Mesodermal cell (in vitro differentiated cells): ENCODE results near the gene CIRBP.
A peak's percentile ranks its signal among the peaks of the same experiment; 100 is the strongest.
"Not testable (repeated sequence)": the region's sequence is repeated elsewhere in the genome, so short reads cannot be mapped to it uniquely, and the experiment has no call there.

Experiments
- H3K27ac ChIP-seq: 2 replicates; pipeline ENCODE4 v1.7.0; 2013; ENCODE audit warnings: mild to moderate bottlenecking, low read depth, low read length, moderate library complexity; ENCODE audit not compliant: severe bottlenecking
- H3K36me3 ChIP-seq: 2 replicates; pipeline ENCODE4 v1.7.1; 2013; ENCODE audit warnings: mild to moderate bottlenecking, low read length, moderate library complexity; ENCODE audit not compliant: control insufficient read depth, insufficient read depth
- H3K4me1 ChIP-seq: one replicate; pipeline ENCODE4 v1.7.1; 2013; ENCODE audit warnings: mild to moderate bottlenecking, low read length; ENCODE audit not compliant: insufficient read depth, control insufficient read depth, poor library complexity, severe bottlenecking
- H3K4me3 ChIP-seq: 2 replicates; pipeline ENCODE4 v1.7.0; 2013; ENCODE audit warnings: low read length, control low read depth, mild to moderate bottlenecking; ENCODE audit not compliant: insufficient read depth, poor library complexity, severe bottlenecking; ENCODE audit errors: extremely low read depth
- H3K9me3 ChIP-seq: 2 replicates; pipeline ENCODE4 v1.7.1; 2013; ENCODE audit warnings: mild to moderate bottlenecking, low read length, moderate library complexity; ENCODE audit not compliant: control insufficient read depth
- WGBS, 2 experiments: methylation state at CpG; one replicate each; pipeline ENCODE4 v1.1.5; 2013; ENCODE audit warnings: missing lambda C conversion rate in 2 of 2; ENCODE audit not compliant: insufficient coverage in 2 of 2; 5-methylcytosine and 5-hydroxymethylcytosine counted together

The CIRBP gene

DNA sequence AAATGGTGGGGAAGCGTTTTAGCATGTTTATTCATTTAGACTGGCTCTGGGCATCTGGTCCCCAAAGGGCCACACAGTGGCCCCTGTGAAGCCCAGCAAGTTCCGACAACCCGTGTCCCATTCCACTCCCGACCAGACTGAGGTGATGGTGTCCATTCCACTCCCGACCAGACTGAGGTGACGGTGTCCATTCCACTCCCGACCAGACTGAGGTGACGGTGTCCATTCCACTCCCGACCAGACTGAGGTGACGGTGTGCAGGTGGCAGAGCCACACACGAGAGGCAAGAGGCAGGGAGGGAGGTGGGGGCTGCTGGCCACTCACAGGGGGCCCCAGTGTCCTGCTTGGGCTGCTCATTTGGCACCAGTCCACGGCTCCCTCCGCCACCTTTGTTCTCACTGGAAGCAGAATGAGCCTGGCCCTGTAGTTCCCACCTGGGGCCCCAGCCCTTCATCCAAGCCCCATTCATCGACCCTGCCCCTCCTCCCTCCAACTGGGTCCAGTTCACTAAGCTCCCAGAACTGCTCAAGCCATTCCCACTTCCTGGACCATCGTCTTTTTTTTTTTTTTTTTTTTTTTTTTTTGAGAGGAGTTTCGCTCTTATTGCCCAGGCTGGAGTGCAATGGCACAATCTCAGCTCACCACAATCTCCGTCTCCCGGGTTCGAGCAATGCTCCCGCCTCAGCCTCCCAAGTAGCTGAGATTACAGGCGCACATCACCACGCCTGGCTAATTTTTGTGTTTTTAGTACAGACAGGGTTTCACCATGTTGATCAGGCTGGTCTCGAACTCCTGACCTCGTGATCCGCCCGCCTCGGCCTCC, 22.7 kb upstream of the CIRBP start:
- not testable (repeated sequence) for H3K27ac ChIP-seq, H3K4me3 ChIP-seq, H3K9me3 ChIP-seq, H3K4me1 ChIP-seq
- H3K36me3 ChIP-seq = peaks cover 16% of the 10 kb centered on the region
- WGBS, 2 experiments = 90 to 94% methylated on average over 20 to 22 of the region's 27 CpGs

DNA sequence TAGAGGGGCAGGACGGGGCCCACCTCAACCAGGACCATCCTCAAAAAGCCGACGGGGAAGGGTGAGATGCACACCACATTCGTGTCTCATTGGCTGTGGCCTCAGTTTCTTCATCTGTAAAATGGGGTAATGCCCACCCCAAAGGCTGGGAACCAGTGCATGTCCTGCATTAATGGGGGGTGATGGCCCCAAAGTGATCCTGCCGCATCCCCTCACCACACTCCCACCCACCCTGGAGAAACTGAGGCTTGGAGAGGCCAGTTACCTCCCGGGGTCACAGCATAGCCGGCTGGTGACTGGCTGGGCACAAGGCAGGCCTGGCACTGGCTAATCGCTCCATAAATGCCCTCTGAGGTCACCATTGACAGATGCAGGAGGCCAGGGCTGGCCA, 21.4 kb upstream of the CIRBP start:
- Histone ChIP-seq H3K9me3 (no peaks in the 10 kb centered on the region), H3K27ac (peak overlapping the region; percentile 98), H3K4me3 (peak overlapping the region; percentile 87), H3K4me1 (peaks cover 6% of the 10 kb centered on the region), H3K36me3 (peaks cover 29% of the 10 kb centered on the region)
- 94 to 97% methylated on average over 8 of the region's 8 CpGs for WGBS, 2 experiments

DNA sequence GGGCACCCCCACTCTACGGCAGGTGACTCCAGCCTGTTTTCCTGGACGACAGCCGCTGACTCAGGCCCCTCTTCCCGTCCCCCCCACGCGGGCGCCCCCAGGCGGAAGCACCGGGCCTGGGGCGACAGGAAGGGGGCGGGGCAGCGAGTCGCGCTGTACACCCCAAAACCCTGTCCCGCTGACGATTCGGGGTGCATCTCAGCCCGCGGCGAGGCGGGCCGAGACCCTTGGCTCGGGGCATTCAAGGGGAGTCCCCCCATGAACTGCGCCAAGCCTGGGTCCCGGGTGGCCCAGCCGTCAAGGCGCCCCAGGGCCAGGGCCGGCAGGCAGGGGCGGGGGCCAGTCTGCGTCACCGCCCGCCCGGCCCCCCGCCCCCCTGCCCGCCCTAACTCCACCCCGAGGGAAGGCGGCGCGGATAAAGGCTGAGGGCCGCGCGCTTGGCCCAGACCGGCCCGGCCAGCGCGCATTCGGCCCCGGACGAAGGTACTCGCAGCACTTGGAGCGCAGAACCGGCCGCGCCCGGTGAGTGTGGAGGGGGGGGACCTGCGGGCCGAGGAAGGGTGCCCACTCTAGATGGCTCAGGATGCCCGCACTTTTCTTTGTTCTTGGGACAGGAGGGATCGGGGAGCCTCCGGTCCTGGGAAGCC, 20.9 kb upstream of the CIRBP start, which contains the start of gene MIDN:
TSS of gene MIDN (plus strand) at position 445 of the 647 bp plus-strand sequence. CDS start 1,714 bp downstream, outside the sequence.
- WGBS, 2 experiments = 2 to 3% methylated on average over 22 to 38 of the region's 60 CpGs
- peak within 1 kb of the TSS; percentile 87 for H3K4me3 ChIP-seq

DNA sequence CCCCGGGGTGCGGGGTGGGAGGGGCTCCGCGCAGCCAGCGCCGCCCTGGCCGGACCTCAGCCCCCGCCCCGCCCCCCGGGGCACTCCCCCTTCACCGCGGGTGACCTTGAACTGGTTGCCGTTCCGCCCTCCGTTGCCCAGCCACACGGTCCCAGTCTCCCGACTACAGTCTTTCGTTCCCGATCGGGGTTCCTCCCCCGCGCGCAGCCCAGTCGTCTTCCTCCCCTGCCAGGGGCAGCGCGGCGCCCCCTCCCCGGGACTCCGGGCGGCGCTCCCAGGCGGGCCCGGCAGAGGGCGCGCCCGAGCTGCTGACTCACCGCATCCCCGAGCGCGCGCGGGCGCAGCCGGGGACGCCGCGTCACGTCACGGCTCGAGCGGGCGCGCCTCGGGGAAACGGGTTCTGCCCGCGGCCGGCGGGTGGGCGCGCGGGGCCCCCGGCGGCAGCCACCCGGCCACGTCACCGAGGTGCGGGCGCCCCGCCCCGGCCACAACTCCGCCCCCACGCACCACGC, 20.3 kb upstream of the CIRBP start:
- WGBS, 2 experiments = 0% methylated on average over 25 to 52 of the region's 74 CpGs
- peaks cover 34% of the 10 kb centered on the region for H3K36me3 ChIP-seq
- peak overlapping the region; percentile 87 for H3K4me3 ChIP-seq
- H3K4me1 ChIP-seq = peaks cover 16% of the 10 kb centered on the region
- H3K9me3 ChIP-seq = no peaks in the 10 kb centered on the region
- peak overlapping the region; percentile 98 for H3K27ac ChIP-seq

More for the DNA sequence above, 20.9 kb upstream of the CIRBP start, which contains the start of gene MIDN:
- peaks cover 10% of the 10 kb centered on the region for H3K4me1 ChIP-seq
- H3K27ac ChIP-seq = peak within 1 kb of the TSS; percentile 98
- H3K36me3 ChIP-seq = peaks cover 32% of the 10 kb centered on the region
- H3K9me3 ChIP-seq = no peaks in the 10 kb centered on the region

DNA sequence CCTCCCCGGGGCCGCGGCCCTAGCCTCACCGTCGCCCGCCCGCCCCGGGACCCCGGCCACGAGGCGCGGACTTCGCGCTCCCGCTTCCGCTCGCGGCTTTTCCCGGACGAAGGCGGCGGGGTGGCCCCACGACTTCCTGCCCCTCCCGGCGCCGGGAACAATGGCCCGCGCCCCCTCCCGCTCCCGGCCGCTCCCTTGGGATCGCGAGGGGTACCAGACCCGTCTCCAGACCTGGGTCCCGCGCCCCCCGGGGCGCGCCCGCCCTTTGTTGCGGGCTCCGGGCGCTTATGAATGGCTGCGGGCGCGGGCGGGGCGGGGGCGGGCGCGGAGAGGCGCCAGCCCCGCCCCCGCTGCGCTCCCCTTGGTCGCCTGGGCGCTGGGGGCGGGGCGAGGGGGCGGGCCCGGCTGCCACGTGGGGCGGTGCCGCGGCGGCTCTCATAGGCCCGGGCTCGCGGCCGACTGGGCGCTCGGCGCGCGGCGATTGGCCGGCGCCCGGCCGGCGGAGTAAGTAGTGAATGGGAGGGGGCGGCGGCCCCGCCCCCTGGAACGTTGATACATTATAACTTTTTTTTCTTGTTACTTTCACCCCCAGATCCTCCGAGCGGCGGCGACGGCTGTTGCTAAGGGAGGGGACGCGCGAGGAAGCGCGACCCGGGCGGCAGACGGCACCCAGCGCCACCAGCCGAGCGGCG, 19.7 kb upstream of the CIRBP start:
- H3K4me1 ChIP-seq = peaks cover 22% of the 10 kb centered on the region
- 0% methylated on average over 48 to 66 of the region's 102 CpGs for WGBS, 2 experiments

DNA sequence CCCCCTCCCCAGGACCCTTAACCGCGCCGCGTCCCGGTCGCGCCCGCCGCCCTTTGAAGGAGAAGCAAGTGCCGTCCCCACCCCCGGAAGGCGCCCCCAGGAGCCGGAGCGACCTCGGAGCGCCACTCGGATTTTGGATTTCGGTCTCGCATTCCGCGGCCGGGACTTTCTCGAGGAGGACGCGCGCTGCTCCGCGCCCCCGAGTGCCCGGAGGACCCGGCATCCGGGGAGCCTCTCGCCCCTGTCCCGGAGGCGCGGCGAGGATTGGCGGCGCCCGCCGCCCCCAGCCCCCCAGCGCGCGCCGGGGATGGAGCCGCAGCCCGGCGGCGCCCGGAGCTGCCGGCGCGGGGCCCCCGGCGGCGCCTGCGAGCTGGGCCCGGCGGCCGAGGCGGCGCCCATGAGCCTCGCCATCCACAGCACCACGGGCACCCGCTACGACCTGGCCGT, 19.1 kb upstream of the CIRBP start:
- Histone ChIP-seq H3K27ac (peak overlapping the region; percentile 90), H3K9me3 (no peaks in the 10 kb centered on the region), H3K4me1 (peaks cover 22% of the 10 kb centered on the region), H3K36me3 (peaks cover 43% of the 10 kb centered on the region), H3K4me3 (peak overlapping the region; percentile 87)
- 0% methylated on average over 48 to 56 of the region's 67 CpGs for WGBS, 2 experiments

More for the DNA sequence above, 19.7 kb upstream of the CIRBP start:
- Histone ChIP-seq H3K4me3 (peak overlapping the region; percentile 87), H3K36me3 (peaks cover 40% of the 10 kb centered on the region), H3K27ac (peak overlapping the region; percentile 98), H3K9me3 (no peaks in the 10 kb centered on the region)

DNA sequence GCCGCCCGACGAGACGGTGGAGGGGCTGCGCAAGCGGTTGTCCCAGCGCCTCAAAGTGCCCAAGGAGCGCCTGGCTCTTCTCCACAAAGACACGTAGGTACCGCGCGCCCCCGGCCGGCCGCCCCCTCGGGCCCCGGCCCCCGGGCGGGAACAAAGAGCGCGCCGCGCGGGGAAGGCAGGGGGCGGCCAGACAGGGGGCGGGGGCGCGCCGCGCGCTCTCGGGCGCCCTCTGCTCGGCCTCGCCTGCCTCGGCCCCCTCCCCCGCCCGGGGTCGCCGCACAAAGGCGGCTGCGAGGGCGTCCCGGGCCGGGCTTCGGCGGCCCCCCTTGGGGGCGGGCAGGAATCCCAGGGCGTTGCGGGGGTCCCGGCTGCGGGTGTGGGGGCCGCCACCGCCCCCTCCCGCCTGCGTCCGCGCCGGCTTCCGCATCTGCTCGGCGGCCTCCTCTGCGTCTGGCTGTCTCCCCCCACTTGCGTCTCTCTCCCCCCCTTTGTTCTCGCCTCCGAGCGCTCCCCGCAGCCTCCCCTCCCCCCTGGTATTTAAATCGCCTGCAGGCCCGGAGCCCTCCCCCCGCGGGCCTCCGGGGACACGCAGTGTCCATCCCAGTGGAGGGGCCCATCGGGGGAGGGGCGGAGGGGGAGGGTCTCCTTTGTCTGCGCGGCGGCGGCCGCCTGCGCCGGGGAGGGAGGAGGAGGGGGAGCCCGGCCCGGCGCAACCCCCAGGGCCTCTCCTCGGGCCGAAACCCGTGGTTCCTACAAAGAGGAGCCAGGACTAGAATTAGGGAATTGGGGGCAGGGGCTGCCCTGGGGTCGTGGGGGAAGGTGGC, 18.5 kb upstream of the CIRBP start:
- WGBS, 2 experiments = 0% methylated on average over 62 to 63 of the region's 90 CpGs

DNA sequence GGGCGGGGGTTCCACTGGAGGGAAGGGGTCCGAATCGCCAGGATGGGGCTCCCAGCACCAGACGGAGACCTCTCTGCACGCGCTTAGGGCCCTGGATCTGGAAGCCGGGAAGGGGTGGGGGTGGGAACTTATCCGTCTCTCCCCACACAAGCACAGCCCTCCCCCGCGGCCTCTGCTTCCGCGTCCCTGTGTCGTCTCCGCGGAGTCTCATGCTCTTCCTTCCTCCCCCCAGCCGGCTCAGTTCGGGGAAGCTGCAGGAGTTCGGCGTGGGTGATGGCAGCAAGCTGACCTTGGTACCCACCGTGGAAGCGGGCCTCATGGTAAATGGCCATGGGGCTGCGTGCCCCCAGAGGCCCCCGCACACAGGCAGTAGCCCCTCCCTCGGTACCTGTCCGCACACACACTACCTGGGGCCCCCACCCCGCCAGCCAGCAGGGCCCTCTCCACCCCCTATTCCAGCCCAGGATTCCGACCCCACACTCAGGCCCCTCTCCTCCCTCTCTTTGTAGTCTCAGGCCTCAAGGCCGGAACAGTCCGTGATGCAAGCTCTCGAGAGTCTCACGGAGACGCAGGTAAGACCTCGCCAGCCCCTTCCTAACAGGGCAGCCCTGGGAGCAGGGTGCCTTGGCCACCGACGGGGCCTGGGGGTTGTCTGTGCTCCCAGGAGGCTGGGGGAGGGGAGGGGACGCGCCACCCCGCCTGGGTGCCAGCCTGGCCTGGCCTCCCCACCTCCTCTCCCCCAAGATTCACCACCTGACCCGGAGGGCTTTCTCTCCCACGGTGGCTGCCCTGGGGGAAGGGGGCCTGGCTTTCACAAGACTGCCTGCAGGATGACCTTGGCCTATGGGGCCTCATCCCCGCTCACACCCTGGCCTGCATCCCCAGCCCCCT, 17.6 kb upstream of the CIRBP start:
- Histone ChIP-seq H3K9me3 (no peaks in the 10 kb centered on the region), H3K27ac (peak overlapping the region; percentile 90), H3K4me3 (peak overlapping the region; percentile 87), H3K36me3 (peaks cover 59% of the 10 kb centered on the region), H3K4me1 (peaks cover 35% of the 10 kb centered on the region)
- 1 to 5% methylated on average over 15 to 26 of the region's 41 CpGs for WGBS, 2 experiments

More for the DNA sequence above, 18.5 kb upstream of the CIRBP start:
- peak overlapping the region; percentile 87 for H3K4me3 ChIP-seq
- H3K36me3 ChIP-seq = peaks cover 50% of the 10 kb centered on the region
- no peaks in the 10 kb centered on the region for H3K9me3 ChIP-seq
- H3K4me1 ChIP-seq = peaks cover 28% of the 10 kb centered on the region
- peak overlapping the region; percentile 90 for H3K27ac ChIP-seq

DNA sequence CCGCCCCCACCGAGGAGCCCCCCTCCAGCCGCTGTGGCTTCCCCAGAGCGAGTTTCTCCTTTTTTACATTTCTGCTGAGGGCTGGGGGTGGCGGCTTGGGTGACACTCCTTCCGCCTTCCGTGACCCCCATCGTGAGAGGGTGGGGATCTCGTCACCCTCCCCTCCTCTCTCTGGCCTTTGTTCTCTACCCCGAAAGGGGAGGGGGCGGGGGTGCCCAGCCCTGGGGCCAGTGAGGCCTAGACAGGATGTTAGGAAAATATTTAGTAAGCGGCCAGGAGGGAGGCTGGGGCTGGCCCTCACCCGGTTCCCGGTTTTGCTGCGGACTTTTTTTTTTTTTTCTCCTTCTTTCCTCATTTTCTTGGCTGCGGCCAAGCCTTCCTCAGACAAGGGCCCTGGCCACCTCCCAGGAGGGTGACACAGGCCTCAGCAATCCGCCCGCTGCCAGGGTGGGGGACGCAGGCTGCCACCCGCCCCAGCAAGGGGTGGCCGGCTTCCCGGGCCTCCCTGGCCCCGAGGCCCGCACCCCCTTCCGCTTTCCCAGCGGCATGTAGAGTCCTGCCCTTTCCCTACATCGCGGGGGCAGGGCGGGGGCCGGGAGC, 16.8 kb upstream of the CIRBP start:
- H3K4me1 ChIP-seq = peaks cover 40% of the 10 kb centered on the region
- 31 to 47% methylated on average over 13 to 14 of the region's 30 CpGs for WGBS, 2 experiments
- peaks cover 66% of the 10 kb centered on the region for H3K36me3 ChIP-seq
- peak overlapping the region; percentile 90 for H3K27ac ChIP-seq
- H3K4me3 ChIP-seq = peak overlapping the region; percentile 87
- no peaks in the 10 kb centered on the region for H3K9me3 ChIP-seq
